ENCODE measurements around the gene SLC10A2.
"Not testable (repeated sequence)": the region's sequence is repeated elsewhere in the genome, so short reads cannot be mapped to it uniquely, and the experiment has no call there.

SLC10A2 gene

DNA sequence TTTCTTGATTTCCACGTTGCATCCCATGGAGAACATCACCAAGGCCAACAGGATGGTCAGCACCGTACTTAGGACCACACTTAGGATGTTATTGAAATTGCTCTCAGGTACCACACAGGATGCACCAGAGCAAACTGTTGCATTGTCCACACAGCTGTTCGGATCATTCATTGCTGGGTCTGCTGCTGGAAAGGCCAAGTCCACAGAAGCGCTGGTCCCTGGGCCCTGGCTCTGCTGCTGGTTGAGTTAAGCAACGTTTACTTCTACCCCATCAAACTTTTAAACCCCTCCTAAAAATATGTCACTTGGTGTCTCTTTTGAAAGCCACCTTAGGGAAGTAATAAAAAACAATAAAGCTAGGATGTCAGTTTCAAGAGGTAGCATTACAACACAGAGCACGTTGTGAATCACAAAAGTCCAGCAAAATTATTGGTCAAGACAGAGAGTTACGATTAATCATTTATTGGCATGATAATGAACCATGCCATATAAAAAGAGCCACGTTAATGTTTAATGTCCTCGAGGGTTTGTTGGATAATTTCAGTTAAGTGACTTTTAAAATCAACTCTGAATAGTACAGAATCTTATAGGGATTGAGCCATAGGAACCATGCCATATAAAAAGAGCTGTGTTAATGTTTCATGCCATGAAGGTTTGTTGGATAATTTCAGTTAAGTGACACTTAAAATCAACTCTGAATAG lies at the start of gene SLC10A2:
Gene SLC10A2 (minus strand): TSS at position 339 of the 702 bp plus-strand sequence. CDS start 168 bp downstream, at position 171.
- DNase-seq: no peak

- no peak for DNase-seq
Measured at GRCh38 chr13:103107580-103107979, 41.4 kb upstream of the SLC10A2 start.

- DNase-seq: no peak
Measured at GRCh38 chr13:103104340-103104739, 38.1 kb upstream of the SLC10A2 start.

- not testable (repeated sequence) for DNase-seq
Measured at GRCh38 chr13:103103456-103103855, 37.2 kb upstream of the SLC10A2 start.

DNA sequence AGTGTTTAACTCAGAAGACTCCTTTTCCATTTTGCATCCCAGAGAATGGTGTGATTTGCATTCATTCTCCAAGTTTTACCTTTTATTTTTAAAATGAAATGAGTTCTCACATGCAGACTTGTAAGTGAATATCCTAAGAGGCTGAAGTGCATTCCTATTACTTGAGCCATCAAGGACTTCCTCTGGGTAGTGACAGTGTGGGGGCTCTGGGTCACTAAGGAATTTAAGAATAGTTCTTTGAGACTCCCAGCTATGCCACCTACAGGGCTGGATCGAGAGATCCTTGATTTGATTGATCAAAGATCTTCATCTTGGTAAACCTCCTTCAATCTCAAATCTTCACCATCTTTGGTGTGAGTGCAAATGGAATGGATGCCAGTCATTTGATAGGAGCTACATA lies 36.3 kb upstream of the SLC10A2 start:
- DNase-seq: no peak

GRCh38 chr13:103101901-103102300 lies 35.7 kb upstream of the SLC10A2 start:
- DNase-seq: no peak

DNA sequence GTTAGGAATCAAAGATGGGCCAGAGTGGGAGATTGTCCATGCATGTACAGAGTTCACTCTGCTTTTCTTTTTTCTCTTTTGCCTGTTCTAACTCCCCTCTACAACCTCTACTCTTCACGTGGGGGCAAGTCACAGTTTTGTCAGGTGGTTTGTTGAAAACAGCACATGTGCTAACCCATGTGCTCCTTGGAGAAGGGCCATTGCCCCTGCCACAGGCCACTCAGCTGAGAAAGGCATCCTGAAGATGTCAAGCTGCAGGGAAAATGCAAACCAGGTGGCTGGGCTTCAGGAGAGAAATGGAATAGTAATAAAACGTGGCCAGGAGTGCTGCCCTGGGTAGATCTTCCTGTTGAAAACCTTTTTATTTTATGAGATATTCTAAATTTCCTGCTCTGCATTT lies 35.3 kb upstream of the SLC10A2 start:
- no peak for DNase-seq

DNA sequence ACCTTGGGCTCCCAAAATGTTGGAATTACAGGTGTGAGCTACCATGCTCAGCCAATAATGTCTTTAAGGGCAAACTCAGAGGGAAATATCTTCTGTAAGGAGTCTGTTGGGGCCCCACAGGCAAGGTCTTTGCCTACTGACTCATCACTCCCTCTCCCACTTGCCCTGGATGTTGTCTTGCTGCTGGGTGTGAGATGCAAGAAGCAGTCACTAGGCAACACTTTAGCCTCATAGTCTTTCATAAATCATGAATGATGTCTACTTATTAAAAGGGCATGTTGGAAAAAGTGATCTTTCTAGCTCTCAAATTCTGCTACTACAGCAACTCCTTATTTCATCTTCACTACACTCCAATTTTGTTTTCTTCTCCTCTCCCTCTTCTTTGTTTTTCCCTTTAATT lies 34.6 kb upstream of the SLC10A2 start:
- DNase-seq: no peak

DNA sequence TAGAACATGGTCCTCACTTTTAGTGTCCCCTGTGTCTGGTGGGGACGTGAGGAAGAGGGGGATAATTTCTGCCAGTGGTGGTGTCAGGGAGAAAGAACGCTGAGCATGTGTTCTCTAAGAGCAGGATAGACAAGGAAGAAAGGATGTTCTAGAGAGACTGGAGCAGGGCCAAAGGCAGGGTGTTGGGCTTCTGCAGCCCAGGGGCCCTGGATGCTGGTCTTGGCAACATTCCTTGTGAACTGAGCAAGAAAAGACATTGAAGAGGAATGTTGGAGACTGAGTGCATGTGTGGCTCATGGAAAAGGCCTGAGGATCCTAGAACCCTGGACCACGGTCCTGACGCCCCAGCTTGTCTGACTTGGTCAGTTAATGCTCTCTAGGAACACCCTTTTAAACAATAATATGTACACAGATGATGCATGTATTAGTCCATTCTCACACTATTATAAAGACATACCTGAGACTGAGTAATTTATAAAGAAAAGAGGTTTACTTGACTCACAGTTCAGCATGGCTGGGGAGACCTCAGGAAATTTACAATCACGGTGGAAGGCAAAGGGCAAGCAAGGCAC lies 33.6 kb upstream of the SLC10A2 start:
- no peak for DNase-seq

GRCh38 chr13:103098535-103098934 lies 32.3 kb upstream of the SLC10A2 start:
- DNase-seq: no peak

DNA sequence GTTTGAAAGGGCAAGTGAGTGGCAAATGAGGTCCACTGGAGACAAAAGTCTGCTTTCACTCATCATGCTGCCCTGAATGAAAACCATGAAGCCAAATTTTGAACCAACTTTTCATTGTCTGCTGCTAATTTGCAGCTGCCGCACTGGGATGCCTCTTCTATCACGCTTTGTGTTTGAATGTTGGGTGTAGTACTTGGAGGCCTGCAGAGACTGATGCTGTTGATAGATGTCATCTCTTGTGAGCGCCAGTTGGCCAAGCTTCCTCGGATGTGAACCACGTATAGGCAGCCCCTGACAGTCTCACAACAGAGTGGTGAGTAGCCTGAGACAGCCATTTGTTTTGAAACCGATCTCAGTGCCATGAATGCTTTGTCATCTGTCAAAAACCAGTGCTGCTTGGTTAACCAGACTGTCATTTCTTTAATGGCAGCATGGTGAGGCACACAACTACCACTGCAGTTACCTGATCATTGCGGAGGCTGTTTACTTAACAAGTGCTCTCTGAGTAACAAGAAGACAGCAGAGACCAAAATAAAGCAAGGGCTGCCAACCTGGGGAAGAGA lies 31.2 kb upstream of the SLC10A2 start:
- DNase-seq: no peak

DNA sequence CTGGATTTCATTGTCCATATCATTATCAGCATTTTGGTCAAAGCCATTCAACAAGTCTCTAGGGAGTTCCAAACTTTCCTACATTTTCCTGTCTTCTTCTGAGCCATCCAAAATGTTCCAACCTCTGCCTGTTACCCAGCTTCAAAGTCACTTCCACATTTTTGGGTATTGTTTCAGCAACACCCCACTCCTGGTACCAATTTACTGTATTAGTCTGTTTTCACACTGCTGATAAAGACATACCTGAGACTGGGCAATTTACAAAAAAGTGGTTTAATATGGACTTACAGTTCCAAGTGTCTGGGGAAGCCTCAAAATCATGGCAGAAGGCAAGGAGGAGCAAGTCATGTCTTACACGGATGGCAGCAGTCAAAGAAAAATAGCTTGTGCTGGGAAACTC lies 27.4 kb upstream of the SLC10A2 start:
- DNase-seq: not testable (repeated sequence)

DNA sequence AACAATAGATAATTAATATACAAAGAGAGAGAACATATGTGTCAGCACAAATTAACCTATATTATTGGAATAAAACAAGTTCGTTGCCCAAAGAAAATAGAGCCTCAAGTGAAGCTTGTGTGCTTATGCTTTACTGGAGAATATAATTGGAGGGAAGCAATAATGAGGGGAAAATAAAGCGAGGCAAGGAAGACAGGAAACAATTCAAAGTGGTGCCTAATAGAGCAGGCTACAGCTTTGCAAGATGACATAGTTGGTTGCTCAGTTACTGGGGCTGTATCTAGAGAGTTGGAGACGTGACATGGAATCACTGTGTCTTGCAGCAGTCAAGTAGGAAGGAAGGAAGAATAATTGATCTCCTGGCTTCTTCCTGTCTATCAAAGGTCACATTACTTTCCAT lies 21.1 kb upstream of the SLC10A2 start:
- DNase-seq: no peak

- DNase-seq: no peak
Measured at GRCh38 chr13:103081435-103081834, 15.2 kb upstream of the SLC10A2 start.

- no peak for DNase-seq
Measured at GRCh38 chr13:103078158-103078557, 11.9 kb upstream of the SLC10A2 start.

DNA sequence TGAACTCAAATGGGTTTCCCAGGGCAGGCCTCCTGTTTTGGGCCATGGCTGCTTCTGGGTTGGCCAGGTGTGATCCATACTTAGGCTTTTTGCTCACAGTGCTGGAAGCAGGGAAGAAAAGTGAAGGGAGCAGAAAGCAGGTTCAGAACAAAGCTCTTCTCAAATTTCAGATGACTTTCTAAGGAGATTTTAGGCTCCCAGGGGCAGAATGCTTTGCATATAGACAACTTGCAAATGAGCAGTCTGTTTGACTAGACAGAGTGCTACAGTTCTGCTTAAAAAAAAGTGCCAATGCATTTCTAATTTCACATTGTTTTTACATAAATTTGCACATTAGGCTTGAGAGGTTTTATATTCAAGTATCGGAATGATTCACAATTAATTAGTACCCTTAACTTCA lies 2.6 kb upstream of the SLC10A2 start:
- DNase-seq: no peak

DNA sequence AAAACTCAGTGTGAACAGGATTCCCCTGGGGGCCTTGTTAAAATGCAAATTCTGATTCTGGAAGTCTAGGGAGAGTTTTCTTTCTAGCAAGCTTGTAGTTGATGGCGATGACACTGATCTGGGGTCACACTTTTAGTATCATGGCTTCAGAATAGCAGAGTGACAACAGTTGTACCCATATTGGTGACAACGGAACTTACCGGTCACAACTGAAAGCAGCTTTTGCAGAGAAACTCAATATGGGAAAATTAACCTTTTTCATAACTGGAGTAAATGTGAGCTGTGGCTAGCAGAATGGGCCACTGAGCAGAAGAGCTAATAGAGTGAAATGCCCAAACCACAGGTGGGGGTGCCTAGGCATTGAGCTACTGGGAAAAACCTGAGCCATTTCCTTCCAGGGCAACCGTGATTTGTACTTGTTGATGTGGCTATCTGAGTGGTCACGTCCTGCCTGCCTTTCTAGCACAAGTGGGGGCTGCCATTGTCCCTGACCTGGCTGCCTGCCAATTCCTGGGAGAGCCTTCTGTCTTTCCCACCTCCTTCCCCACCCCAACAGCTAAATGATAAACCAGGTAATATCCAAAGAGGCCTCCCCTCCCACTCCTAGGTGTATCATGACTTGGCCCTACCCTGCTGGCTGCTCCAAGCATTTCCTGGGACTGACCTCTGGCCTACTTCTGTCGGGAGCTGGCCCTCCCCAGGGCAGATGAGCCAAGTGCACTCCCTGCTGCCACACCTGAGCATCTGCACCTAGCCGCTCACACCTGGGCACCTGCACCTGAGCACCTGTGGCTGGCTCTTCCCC lies 1.7 kb upstream of the SLC10A2 start:
- DNase-seq: peak; percentile 54 to 55

- DNase-seq: no peak
Measured at GRCh38 chr13:103066781-103067345, 646 bp upstream of the SLC10A2 start.

GRCh38 chr13:103063376-103063775 lies 2.8 kb downstream of the SLC10A2 start:
- no peak for DNase-seq

DNA sequence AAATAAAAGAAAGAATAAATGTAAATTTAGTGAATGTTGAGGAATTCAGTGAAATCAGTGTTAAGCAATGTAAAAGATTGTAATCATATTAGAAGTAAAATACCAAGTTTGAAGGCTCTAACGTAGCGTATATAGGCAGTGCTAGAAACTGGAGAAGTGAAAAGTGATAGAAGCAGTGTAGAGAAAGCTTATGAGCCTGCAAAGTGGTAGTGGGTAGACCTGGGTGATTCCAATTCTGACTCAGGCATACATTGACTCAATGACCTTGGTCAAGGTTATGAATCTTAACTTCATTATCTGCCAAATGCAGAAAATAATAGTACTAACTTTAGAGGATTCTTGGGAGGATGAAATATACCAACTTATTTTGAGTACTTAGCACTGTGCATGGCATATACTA lies 4.1 kb downstream of the SLC10A2 start:
- no peak for DNase-seq

DNA sequence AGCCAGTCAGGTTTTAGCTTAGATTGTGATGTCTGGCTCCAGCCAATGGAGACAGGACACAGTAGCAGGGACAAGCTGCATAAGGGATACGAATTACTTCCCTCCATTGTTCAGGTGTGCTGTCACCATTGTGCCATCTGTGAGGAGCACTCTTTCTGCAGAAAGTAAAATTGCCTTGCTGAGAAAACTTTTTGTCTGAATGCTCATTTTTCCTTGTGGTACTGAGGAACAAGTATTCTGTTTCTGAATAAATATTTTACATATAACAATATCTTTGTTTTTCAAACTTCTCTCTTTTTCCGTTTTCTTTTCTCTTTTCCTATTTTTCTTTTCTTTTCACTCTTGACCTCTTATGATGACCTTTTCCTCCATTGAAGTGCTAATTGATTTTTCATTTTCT lies 10.2 kb downstream of the SLC10A2 start:
- DNase-seq: no peak

DNA sequence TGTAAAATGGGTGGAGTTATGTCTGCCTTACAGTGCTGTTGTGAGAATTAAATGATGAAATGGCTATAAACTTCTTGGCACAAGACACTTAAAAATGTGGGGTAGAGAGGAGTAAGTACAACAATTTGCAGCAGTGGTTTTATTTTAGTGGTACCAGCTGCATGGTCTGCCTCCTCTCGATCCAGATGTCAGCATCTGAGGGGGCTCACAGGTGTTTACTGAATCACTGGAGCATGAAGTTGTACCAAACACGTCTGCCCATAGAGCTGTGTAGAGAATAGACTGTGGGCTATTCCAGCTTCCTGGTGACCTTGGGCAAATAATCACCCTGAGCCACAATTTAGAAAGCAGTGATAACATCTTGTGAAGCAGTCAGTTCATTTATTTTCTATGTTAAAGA lies 11.1 kb downstream of the SLC10A2 start:
- DNase-seq: no peak

DNA sequence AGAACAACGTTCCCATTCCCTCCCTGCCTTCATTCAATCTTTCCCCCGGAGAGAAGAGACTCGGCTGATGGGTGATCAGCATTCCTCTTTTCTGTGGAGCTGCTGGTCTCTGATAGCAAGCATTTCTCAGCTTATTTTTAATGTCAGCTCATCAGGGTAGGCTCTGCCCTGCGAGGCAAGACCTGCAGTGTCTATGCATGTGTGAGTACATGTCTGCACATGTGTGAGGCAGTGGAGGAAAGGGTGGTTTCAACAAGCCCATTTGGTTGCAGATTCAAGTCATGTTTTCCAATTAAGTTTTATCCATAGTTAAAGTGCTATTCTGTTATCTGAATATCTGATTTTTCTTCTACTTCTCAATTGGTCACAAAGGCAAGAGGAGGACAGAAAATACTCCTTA lies 19.5 kb downstream of the SLC10A2 start:
- DNase-seq: no peak
